ENCODE results near the gene ADSS2. TPM values are rescaled to one million over a fixed set of nuclear protein-coding genes. Genes with fewer than 3 reads are reported as not detected.
"Not testable (repeated sequence)": the region's sequence is repeated elsewhere in the genome, so short reads cannot be mapped to it uniquely, and the experiment has no call there.

The ADSS2 gene
- total RNA-seq, 1 donor from 2014 or later, result 53.9 TPM

- Mint-ChIP-seq H3K4me1 (ENCODE audit: low read depth, unreplicated experiment) (peaks cover 13% of the 10 kb centered on the region), H3K36me3 (ENCODE audit: low read depth, unreplicated experiment) (no peaks in the 10 kb centered on the region)
- FAIRE-seq, result no peak
Measured at GRCh38 chr1:244375051-244375450, 76.7 kb downstream of the ADSS2 start.

GRCh38 chr1:244374484-244374883, 77.2 kb downstream of the ADSS2 start:
- H3K4me3 Mint-ChIP-seq (ENCODE audit: unreplicated experiment); H4K20me1 ChIP-seq (ENCODE audit: insufficient read depth, low read length); H3K27ac Mint-ChIP-seq (ENCODE audit: unreplicated experiment); H3K4me3 ChIP-seq (ENCODE audit: insufficient read depth, low read depth, low read length); H3K27me3 Mint-ChIP-seq (ENCODE audit: low read depth, unreplicated experiment); H3K4me1 ChIP-seq (ENCODE audit: insufficient read depth, low read length); H3K36me3 Mint-ChIP-seq (ENCODE audit: low read depth, unreplicated experiment); H3K9ac ChIP-seq (ENCODE audit: low read length); H2AFZ ChIP-seq (ENCODE audit: low read depth, low read length); H3K9me3 ChIP-seq (ENCODE audit: insufficient read depth, low read depth, low read length); DNase-seq (ENCODE audit: low read depth); H3K27ac ChIP-seq (ENCODE audit: low read depth, low read length); H3K36me3 ChIP-seq (ENCODE audit: insufficient read depth, low read length); H3K79me2 ChIP-seq (ENCODE audit: insufficient read depth, low read length); H3K27me3 ChIP-seq (ENCODE audit: insufficient read depth, low read length); FAIRE-seq; H3K4me2 ChIP-seq (ENCODE audit: low read length); H3K9me3 Mint-ChIP-seq (ENCODE audit: unreplicated experiment): not testable (repeated sequence)
- H3K4me1 Mint-ChIP-seq (ENCODE audit: low read depth, unreplicated experiment), result peaks cover 13% of the 10 kb centered on the region

More at GRCh38 chr1:244375051-244375450, 76.7 kb downstream of the ADSS2 start:
- H3K36me3 ChIP-seq (ENCODE audit: insufficient read depth, low read length), result no peaks in the 10 kb centered on the region
- H4K20me1 ChIP-seq (ENCODE audit: insufficient read depth, low read length), result no peaks in the 10 kb centered on the region
- Mint-ChIP-seq H3K9me3 (ENCODE audit: unreplicated experiment) (no peaks in the 10 kb centered on the region), H3K27ac (ENCODE audit: unreplicated experiment) (no peak overlapping the region), H3K4me3 (ENCODE audit: unreplicated experiment) (no peak overlapping the region), H3K27me3 (ENCODE audit: low read depth, unreplicated experiment) (no peaks in the 10 kb centered on the region)
- no peaks in the 10 kb centered on the region for H3K27me3 ChIP-seq (ENCODE audit: insufficient read depth, low read length)
- TF ChIP-seq CTCF (IDR thresholded peaks at IDR 0.05; ENCODE audit: insufficient read depth, low read depth, low read length) (no peak), EZH2 (IDR thresholded peaks at IDR 0.05; ENCODE audit: insufficient read depth, low read length) (no peak)
- H3K4me3 ChIP-seq (ENCODE audit: insufficient read depth, low read depth, low read length), result no peak overlapping the region
- H3K9me3 ChIP-seq (ENCODE audit: insufficient read depth, low read depth, low read length), result no peaks in the 10 kb centered on the region
- no peaks in the 10 kb centered on the region for H3K4me1 ChIP-seq (ENCODE audit: insufficient read depth, low read length)
- H2AFZ ChIP-seq (ENCODE audit: low read depth, low read length), result no peak overlapping the region
- DNase-seq (ENCODE audit: low read depth), result no peak
- no peak overlapping the region for H3K4me2 ChIP-seq (ENCODE audit: low read length)
- no peak overlapping the region for H3K27ac ChIP-seq (ENCODE audit: low read depth, low read length)
- no peaks in the 10 kb centered on the region for H3K79me2 ChIP-seq (ENCODE audit: insufficient read depth, low read length)
- no peak overlapping the region for H3K9ac ChIP-seq (ENCODE audit: low read length)

- H3K4me1 ChIP-seq (ENCODE audit: insufficient read depth, low read length), result no peaks in the 10 kb centered on the region
- Mint-ChIP-seq H3K27me3 (ENCODE audit: low read depth, unreplicated experiment) (peaks cover 4% of the 10 kb centered on the region), H3K36me3 (ENCODE audit: low read depth, unreplicated experiment) (no peaks in the 10 kb centered on the region), H3K27ac (ENCODE audit: unreplicated experiment) (peak overlapping the region; percentile 75), H3K9me3 (ENCODE audit: unreplicated experiment) (no peaks in the 10 kb centered on the region), H3K4me3 (ENCODE audit: unreplicated experiment) (no peak overlapping the region), H3K4me1 (ENCODE audit: low read depth, unreplicated experiment) (peaks cover 13% of the 10 kb centered on the region)
- no peaks in the 10 kb centered on the region for H3K79me2 ChIP-seq (ENCODE audit: insufficient read depth, low read length)
- H2AFZ ChIP-seq (ENCODE audit: low read depth, low read length), result no peak overlapping the region
- no peaks in the 10 kb centered on the region for H3K27me3 ChIP-seq (ENCODE audit: insufficient read depth, low read length)
- H3K4me2 ChIP-seq (ENCODE audit: low read length), result no peak overlapping the region
- FAIRE-seq (no peak), DNase-seq (ENCODE audit: low read depth) (no peak)
- H3K4me3 ChIP-seq (ENCODE audit: insufficient read depth, low read depth, low read length), result no peak overlapping the region
- no peaks in the 10 kb centered on the region for H3K9me3 ChIP-seq (ENCODE audit: insufficient read depth, low read depth, low read length)
- no peak overlapping the region for H3K27ac ChIP-seq (ENCODE audit: low read depth, low read length)
- TF ChIP-seq EZH2 (IDR thresholded peaks at IDR 0.05; ENCODE audit: insufficient read depth, low read length), result no peak
- no peak for TF ChIP-seq CTCF (IDR thresholded peaks at IDR 0.05; ENCODE audit: insufficient read depth, low read depth, low read length)
- H4K20me1 ChIP-seq (ENCODE audit: insufficient read depth, low read length), result no peaks in the 10 kb centered on the region
- H3K9ac ChIP-seq (ENCODE audit: low read length), result no peak overlapping the region
- H3K36me3 ChIP-seq (ENCODE audit: insufficient read depth, low read length), result no peaks in the 10 kb centered on the region
Measured at GRCh38 chr1:244371242-244372141, 80.2 kb downstream of the ADSS2 start.

Data from astrocyte (in vitro differentiated cells and primary cell).